Large intestine (tissue), 3 donors: ENCODE results near the gene PPFIA2. TPM values are rescaled to one million over a fixed set of nuclear protein-coding genes. Genes with fewer than 3 reads are reported as not detected.

ENCODE experiments used
- DNase-seq, 2 donors: peaks; one replicate each; pipeline versions ENCODE4 v3.0.0 to v3.0.0-alpha.2; 2013
- H3K27ac ChIP-seq: one replicate; pipeline ENCODE4 v1.5.1; 2013; ENCODE audit warnings: low read length
- H3K27me3 ChIP-seq: 2 replicates; pipeline ENCODE4 v1.6.1; 2013; ENCODE audit warnings: low read length; ENCODE audit not compliant: control insufficient read depth, insufficient read depth
- H3K36me3 ChIP-seq: 2 replicates; pipeline ENCODE4 v1.6.1; 2013; ENCODE audit warnings: low read length; ENCODE audit not compliant: control insufficient read depth, insufficient read depth
- H3K4me1 ChIP-seq: one replicate; pipeline ENCODE4 v1.6.1; 2013; ENCODE audit warnings: low read length; ENCODE audit not compliant: control insufficient read depth, insufficient read depth
- H3K4me3 ChIP-seq: one replicate; pipeline ENCODE4 v1.5.1; 2013; ENCODE audit warnings: low read length
- H3K9me3 ChIP-seq: one replicate; pipeline ENCODE4 v1.6.1; 2013; ENCODE audit warnings: mild to moderate bottlenecking, low read depth, low read length, moderate library complexity; ENCODE audit not compliant: control insufficient read depth
- WGBS: methylation state at CpG from one replicate; pipeline ENCODE4 v1.1.5; 2013; ENCODE audit warnings: low lambda C conversion rate; ENCODE audit not compliant: insufficient coverage; 5-methylcytosine and 5-hydroxymethylcytosine counted together
- polyA plus RNA-seq: library from polyadenylated mRNA; unstranded; fragments of 120-200 nt; gene quantifications from one replicate; pipeline ENCODE4 v1.2.1, GENCODE V29; 2013

The PPFIA2 gene
- polyA plus RNA-seq, 1 donor, result 2.4 TPM

DNA sequence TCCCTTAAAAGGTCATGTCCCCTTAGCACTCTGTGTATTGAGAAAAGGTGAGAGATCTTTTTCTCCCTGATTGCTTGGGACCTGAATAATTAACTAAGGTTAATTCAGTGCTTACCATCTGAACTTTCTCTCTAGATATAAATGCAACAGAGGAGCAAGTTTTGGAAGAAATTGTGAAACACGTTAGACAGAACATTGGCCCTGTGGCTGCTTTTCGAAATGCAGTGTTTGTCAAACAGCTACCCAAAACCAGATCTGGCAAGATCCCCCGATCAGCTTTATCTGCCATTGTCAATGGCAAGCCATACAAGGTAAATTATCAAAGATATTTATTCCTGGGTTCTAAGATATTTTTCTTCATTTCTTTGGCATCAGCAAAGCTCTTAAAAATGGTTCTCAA, 505.8 kb downstream of the PPFIA2 start:
- Histone ChIP-seq H3K4me3 (no peak overlapping the region), H3K27ac (no peak overlapping the region), H3K27me3 (no peaks in the 10 kb centered on the region), H3K9me3 (no peaks in the 10 kb centered on the region), H3K4me1 (no peaks in the 10 kb centered on the region), H3K36me3 (no peaks in the 10 kb centered on the region)
- no peak for DNase-seq
- WGBS, result no CpG with 5 or more reads among the region's 3 CpGs

DNA sequence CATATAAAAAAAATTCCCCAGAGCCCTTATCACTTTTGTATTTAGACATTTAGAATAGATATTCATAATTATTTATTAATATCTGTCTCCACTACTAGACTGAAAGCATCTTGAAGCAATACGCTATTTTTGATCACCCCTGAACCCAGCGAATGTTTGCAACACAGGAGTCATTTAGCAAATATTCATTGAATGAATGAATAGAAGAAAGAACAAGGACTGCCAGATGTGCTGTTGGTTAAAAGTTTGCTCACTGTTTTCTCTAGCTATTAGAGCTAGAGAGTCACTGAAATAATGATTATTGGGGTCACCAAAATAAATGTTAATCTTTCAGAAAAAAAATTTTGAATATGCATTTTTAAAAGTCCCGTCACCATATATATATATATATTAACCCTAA, 506.9 kb downstream of the PPFIA2 start:
- DNase-seq, result no peak
- Histone ChIP-seq H3K9me3 (no peaks in the 10 kb centered on the region), H3K36me3 (no peaks in the 10 kb centered on the region), H3K27ac (no peak overlapping the region), H3K4me1 (no peaks in the 10 kb centered on the region), H3K27me3 (no peaks in the 10 kb centered on the region), H3K4me3 (no peak overlapping the region)
- no CpG with 5 or more reads among the region's 3 CpGs for WGBS

DNA sequence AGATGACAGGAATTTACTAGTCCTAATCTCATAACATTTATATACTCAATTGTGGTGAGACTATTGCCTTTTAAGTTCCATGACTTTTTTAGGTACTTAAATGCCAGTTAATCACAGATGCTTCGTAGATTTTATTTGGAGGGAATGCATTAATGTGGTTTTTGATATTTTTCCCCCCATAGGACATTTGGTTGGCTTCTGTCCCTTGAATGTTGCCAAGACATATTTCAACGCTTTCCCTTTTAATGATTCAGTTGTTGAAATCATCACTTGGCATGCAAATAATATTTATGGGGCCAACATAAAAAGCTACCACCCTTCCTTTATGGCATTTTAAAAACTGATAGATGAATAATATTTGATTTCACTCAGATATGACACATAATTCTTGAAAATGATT, 509.2 kb downstream of the PPFIA2 start:
- H3K4me3 ChIP-seq, result no peak overlapping the region
- 100% methylated on average over 1 of the region's 2 CpGs for WGBS
- no peak overlapping the region for H3K27ac ChIP-seq
- no peaks in the 10 kb centered on the region for H3K27me3 ChIP-seq
- no peaks in the 10 kb centered on the region for H3K4me1 ChIP-seq
- H3K9me3 ChIP-seq, result no peaks in the 10 kb centered on the region
- no peaks in the 10 kb centered on the region for H3K36me3 ChIP-seq
- DNase-seq, result no peak

DNA sequence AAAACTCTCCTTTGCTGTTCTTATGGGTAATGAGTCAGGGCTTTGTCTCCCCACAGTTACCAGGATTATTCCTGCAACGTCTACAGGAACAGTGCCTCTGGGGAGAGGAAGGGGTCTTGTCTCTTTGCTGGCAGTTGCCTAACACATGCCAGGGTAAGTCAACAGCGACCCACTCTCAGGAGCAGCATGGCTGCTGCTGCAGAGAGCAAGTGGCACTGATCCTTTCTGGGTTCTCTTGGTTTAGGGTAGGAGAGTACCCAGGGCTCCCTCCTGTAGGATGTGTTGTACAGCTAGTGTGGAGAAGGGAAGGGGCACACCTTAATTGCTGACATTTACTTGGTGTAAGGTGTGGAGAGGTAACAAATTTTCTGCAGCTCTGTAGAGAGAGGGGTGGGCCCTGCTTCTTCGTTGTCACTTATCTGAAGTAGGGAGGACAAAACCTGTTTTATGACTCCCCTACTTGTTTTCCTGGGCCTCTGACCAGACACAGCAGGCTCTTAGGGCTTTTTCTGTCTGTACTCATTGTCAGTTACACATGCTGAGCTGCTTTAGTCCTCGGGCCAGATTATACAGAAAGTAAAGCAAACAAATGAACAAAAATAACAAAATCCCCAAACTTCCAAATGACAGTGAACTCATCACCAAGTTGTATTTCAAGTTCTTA, 513.1 kb downstream of the PPFIA2 start:
- no peak overlapping the region for H3K4me3 ChIP-seq
- H3K36me3 ChIP-seq, result no peaks in the 10 kb centered on the region
- H3K27me3 ChIP-seq, result no peaks in the 10 kb centered on the region
- no CpG with 5 or more reads among the region's 4 CpGs for WGBS
- H3K9me3 ChIP-seq, result no peaks in the 10 kb centered on the region
- peak in 1 of 2 donors; percentile 14 for DNase-seq
- H3K4me1 ChIP-seq, result no peaks in the 10 kb centered on the region
- no peak overlapping the region for H3K27ac ChIP-seq

DNA sequence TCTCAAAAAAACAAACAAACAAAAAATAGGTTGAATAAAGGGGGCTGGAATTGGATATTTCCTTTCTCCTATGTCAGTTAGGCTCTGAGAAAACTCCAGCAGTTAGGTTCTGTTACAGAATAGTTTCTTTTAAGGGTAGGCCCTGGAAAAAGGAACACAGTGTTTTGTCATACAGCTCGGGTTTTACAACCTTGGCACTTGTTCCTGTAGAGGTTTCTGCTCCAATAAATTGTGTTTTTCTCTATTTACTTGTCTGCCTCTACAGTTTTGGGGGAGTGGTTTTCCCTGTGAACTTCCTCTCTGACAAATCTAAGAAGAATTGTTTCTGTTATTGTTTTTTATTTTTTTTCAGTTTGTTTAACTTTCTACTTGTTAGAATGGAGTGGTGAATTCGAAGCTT, 513.7 kb downstream of the PPFIA2 start:
- 63% methylated on average over 2 of the region's 2 CpGs for WGBS
- H3K27ac ChIP-seq, result no peak overlapping the region

DNA sequence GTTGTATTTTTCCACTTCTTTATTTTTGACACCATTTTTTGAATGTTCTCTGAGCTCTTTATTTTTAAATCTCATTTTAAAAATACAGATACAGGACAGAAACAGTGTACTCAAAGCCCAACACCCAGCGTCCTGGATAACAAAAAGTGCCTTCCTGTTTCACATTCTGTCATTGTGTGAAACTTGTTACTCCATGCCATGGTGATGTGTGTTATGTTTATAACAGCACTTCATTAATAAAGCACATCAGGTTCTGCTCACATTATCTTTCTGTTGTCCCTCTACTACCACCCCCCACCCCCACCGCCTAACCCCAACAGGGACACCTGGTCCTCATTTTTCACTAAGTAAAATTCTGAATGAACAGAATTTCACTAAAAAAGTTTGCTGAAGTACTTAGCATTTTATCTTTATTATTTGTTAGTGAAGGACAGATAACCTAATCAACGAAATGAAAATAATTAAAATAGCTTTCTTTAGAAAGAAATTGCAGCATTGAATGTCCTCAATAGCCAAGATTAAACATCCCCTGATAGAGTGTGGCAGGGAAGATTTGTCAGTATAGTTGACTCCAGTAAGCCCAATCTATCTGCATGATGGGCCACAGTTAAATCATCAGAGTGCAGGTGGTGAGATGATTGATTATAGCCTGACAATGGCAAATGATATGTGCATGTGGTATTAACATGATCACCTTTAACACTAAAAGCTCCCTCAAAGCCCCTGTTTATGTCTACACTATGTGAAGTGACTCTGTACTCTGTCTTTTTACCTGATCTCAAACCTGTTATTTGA, 527.4 kb downstream of the PPFIA2 start:
- Histone ChIP-seq H3K27ac (no peak overlapping the region), H3K4me3 (no peak overlapping the region), H3K4me1 (no peaks in the 10 kb centered on the region), H3K9me3 (no peaks in the 10 kb centered on the region), H3K27me3 (no peaks in the 10 kb centered on the region), H3K36me3 (no peaks in the 10 kb centered on the region)
- DNase-seq, result no peak
- 60% methylated on average over 1 of the region's 3 CpGs for WGBS

More for the DNA sequence above, 513.7 kb downstream of the PPFIA2 start:
- Histone ChIP-seq H3K4me3 (no peak overlapping the region), H3K4me1 (no peaks in the 10 kb centered on the region), H3K9me3 (no peaks in the 10 kb centered on the region), H3K27me3 (no peaks in the 10 kb centered on the region), H3K36me3 (no peaks in the 10 kb centered on the region)
- DNase-seq, result no peak

DNA sequence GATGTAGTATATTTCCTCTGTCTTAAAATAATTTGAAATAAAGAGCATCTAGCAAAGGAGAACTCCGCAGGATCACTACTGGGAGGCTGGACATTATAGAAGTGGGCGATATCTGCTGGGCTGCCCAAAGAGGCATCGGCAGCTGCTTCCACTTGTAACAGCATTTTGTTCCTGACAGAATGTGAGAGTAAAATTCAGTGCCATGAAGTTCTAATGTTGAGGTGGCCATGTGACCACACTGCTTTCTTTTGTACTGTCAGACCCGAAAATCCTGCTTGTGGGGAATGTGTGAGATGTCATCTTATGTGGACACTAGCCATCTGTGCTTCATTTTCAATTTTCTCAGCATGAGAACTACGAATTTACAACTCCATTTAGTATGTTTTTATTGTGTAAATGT, 529.4 kb downstream of the PPFIA2 start:
- Histone ChIP-seq H3K9me3 (no peaks in the 10 kb centered on the region), H3K27me3 (no peaks in the 10 kb centered on the region), H3K4me3 (no peak overlapping the region), H3K27ac (no peak overlapping the region), H3K36me3 (no peaks in the 10 kb centered on the region), H3K4me1 (no peaks in the 10 kb centered on the region)
- no CpG with 5 or more reads among the region's 5 CpGs for WGBS
- DNase-seq, result no peak

DNA sequence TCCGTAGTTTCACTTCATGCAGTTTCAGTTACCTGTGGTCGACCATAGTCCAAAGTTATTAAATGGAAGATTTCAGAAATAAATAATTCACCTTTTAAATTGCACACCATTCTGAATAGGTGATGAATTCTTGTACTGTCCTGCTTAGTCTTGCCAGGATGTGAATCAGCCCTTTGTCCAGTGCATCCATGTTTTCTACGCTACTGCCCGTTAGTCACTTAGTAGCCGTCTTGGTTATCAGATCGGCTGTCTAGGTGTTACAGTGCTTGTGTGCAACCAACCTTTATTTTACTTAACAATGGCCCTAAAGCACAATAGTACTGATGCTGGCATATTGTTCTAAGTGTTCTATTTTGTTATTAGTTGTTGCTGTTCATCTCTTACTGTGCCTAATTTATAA, 534.5 kb downstream of the PPFIA2 start:
- no CpG with 5 or more reads among the region's 6 CpGs for WGBS
- H3K4me3 ChIP-seq, result no peak overlapping the region
- no peak for DNase-seq
- H3K36me3 ChIP-seq, result no peaks in the 10 kb centered on the region
- no peaks in the 10 kb centered on the region for H3K4me1 ChIP-seq
- no peak overlapping the region for H3K27ac ChIP-seq
- H3K9me3 ChIP-seq, result no peaks in the 10 kb centered on the region
- H3K27me3 ChIP-seq, result no peaks in the 10 kb centered on the region

DNA sequence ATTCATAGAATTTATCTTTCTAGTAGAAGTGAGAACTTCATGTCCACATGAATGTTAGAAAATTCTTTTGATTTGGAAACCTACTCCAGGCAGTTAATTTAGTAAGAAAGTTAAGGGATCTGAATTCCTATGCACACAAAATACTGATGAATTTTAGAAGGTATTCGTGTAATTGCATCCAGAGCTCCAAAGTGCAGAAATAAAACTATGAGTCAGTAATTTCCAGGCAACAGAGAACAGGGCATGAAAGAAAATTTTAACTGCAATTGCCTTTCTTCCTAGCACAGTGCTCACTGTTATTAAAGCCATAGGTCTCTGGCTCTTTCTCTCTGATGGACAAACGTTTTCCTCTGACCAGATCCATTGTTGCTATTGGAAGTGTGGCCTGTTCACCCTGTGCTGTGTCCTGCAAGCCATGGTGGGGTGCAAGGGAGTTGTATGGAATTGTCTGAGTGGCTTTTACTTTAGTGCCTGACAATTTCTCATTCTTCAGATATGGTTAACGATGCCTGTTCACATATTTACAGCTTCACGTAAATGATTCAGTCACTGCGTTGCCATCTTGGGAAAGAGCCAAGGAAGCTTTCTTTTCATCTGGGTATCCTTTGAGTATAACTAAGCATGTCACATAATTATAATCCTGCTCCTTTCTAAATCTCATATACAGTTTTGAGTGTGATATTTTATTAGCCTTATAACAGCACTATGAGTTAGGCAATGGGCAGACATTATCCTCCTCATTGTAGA, 536.1 kb downstream of the PPFIA2 start:
- Histone ChIP-seq H3K9me3 (no peaks in the 10 kb centered on the region), H3K27me3 (no peaks in the 10 kb centered on the region), H3K4me3 (no peak overlapping the region), H3K27ac (no peak overlapping the region), H3K4me1 (no peaks in the 10 kb centered on the region), H3K36me3 (no peaks in the 10 kb centered on the region)
- 94% methylated on average over 4 of the region's 5 CpGs for WGBS
- DNase-seq, result no peak

DNA sequence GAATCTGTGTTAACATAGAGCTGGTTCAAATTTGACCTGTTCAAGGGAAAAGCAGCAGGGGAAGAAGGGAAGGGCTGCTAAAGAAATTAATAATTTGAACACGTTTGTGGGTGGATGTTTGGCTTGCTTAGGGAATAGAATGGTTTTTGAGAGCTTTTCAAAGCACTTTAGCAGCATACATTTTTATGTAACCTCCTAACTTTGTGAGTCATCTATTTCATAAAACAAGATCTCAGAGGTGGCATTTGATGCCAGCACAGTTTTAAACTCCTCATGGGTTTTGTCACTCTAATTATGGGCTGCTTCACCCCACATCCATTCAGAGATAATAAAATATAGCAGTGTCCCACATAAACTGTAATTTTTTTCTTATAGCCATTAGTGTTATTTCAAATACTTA, 537.5 kb downstream of the PPFIA2 start:
- Histone ChIP-seq H3K27ac (no peak overlapping the region), H3K9me3 (no peaks in the 10 kb centered on the region), H3K27me3 (no peaks in the 10 kb centered on the region), H3K4me1 (no peaks in the 10 kb centered on the region), H3K36me3 (no peaks in the 10 kb centered on the region), H3K4me3 (no peak overlapping the region)
- DNase-seq, result no peak
- no CpG with 5 or more reads among the region's 1 CpG for WGBS
